ENCODE data around the gene HMGA1. TPM values are rescaled to one million over a fixed set of nuclear protein-coding genes. Genes with fewer than 3 reads are reported as not detected.

The HMGA1 gene
- total and polyA plus RNA-seq, 2 experiments from 2014 or later: 1,411 to 2,052 TPM

DNA sequence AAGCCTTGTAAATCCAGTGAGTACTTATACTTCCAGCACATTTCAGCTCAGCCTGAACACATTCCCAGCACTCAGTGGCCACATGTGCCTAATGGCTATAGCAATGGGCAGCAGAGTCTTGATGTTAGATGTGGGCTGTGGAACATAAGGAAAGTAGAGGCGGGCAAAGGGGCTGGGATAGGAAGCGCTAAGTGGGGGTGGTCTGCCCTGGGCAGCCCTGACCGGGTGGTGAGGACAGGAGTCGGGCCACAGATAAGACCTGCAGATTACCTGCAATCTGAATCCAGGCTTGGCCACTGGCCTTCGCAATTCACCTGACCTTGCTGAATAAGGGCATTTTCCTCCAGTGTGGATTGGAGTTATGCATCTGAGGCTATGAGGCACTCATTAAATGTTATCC lies 11.1 kb upstream of the HMGA1 start (continued):
- TF ChIP-seq, protein P1, sequence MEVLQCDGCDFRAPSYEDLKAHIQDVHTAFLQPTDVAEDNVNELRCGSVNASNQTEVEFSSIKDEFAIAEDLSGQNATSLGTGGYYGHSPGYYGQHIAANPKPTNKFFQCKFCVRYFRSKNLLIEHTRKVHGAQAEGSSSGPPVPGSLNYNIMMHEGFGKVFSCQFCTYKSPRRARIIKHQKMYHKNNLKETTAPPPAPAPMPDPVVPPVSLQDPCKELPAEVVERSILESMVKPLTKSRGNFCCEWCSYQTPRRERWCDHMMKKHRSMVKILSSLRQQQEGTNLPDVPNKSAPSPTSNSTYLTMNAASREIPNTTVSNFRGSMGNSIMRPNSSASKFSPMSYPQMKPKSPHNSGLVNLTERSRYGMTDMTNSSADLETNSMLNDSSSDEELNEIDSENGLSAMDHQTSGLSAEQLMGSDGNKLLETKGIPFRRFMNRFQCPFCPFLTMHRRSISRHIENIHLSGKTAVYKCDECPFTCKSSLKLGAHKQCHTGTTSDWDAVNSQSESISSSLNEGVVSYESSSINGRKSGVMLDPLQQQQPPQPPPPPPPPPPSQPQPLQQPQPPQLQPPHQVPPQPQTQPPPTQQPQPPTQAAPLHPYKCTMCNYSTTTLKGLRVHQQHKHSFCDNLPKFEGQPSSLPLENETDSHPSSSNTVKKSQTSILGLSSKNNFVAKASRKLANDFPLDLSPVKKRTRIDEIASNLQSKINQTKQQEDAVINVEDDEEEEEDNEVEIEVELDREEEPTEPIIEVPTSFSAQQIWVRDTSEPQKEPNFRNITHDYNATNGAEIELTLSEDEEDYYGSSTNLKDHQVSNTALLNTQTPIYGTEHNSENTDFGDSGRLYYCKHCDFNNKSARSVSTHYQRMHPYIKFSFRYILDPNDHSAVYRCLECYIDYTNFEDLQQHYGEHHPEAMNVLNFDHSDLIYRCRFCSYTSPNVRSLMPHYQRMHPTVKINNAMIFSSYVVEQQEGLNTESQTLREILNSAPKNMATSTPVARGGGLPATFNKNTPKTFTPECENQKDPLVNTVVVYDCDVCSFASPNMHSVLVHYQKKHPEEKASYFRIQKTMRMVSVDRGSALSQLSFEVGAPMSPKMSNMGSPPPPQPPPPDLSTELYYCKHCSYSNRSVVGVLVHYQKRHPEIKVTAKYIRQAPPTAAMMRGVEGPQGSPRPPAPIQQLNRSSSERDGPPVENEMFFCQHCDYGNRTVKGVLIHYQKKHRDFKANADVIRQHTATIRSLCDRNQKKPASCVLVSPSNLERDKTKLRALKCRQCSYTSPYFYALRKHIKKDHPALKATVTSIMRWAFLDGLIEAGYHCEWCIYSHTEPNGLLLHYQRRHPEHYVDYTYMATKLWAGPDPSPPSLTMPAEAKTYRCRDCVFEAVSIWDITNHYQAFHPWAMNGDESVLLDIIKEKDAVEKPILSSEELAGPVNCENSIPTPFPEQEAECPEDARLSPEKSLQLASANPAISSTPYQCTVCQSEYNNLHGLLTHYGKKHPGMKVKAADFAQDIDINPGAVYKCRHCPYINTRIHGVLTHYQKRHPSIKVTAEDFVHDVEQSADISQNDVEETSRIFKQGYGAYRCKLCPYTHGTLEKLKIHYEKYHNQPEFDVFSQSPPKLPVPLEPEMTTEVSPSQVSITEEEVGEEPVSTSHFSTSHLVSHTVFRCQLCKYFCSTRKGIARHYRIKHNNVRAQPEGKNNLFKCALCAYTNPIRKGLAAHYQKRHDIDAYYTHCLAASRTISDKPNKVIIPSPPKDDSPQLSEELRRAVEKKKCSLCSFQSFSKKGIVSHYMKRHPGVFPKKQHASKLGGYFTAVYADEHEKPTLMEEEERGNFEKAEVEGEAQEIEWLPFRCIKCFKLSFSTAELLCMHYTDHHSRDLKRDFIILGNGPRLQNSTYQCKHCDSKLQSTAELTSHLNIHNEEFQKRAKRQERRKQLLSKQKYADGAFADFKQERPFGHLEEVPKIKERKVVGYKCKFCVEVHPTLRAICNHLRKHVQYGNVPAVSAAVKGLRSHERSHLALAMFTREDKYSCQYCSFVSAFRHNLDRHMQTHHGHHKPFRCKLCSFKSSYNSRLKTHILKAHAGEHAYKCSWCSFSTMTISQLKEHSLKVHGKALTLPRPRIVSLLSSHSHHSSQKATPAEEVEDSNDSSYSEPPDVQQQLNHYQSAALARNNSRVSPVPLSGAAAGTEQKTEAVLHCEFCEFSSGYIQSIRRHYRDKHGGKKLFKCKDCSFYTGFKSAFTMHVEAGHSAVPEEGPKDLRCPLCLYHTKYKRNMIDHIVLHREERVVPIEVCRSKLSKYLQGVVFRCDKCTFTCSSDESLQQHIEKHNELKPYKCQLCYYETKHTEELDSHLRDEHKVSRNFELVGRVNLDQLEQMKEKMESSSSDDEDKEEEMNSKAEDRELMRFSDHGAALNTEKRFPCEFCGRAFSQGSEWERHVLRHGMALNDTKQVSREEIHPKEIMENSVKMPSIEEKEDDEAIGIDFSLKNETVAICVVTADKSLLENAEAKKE (CRISPR knock-in tag; IDR thresholded peaks at IDR 0.05): no peak
- TF ChIP-seq REST (IDR thresholded peaks at IDR 0.05; ENCODE audit: unreplicated experiment) (no peak), STAT1 (IDR thresholded peaks at IDR 0.05; ENCODE audit: unreplicated experiment) (no peak), ZNF331 (CRISPR knock-in tag; IDR thresholded peaks at IDR 0.05; ENCODE audit: low read depth) (no peak), ZNF114 (CRISPR knock-in tag; IDR thresholded peaks at IDR 0.05) (no peak), JUNB (IDR thresholded peaks at IDR 0.05; ENCODE audit: unreplicated experiment) (no peak), NANOG (IDR thresholded peaks at IDR 0.05; ENCODE audit: borderline replicate concordance) (no peak), EZH2phosphoT487 (IDR thresholded peaks at IDR 0.05; ENCODE audit: unreplicated experiment) (no peak), POLR2AphosphoS5 (IDR thresholded peaks at IDR 0.05; ENCODE audit: low read depth) (no peak), CTCF (conservative IDR thresholded peaks at IDR 0.05; ENCODE audit: low read depth in 2 of 2) (no peak)
- TF ChIP-seq, protein P2, sequence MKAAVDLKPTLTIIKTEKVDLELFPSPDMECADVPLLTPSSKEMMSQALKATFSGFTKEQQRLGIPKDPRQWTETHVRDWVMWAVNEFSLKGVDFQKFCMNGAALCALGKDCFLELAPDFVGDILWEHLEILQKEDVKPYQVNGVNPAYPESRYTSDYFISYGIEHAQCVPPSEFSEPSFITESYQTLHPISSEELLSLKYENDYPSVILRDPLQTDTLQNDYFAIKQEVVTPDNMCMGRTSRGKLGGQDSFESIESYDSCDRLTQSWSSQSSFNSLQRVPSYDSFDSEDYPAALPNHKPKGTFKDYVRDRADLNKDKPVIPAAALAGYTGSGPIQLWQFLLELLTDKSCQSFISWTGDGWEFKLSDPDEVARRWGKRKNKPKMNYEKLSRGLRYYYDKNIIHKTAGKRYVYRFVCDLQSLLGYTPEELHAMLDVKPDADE (IDR thresholded peaks at IDR 0.05): no peak
